ENCODE results near the gene PRKG1. TPM values are rescaled to one million over a fixed set of nuclear protein-coding genes. Genes with fewer than 3 reads are reported as not detected.

Gene PRKG1
- total RNA-seq, 1 donor: 19.5 TPM

DNA sequence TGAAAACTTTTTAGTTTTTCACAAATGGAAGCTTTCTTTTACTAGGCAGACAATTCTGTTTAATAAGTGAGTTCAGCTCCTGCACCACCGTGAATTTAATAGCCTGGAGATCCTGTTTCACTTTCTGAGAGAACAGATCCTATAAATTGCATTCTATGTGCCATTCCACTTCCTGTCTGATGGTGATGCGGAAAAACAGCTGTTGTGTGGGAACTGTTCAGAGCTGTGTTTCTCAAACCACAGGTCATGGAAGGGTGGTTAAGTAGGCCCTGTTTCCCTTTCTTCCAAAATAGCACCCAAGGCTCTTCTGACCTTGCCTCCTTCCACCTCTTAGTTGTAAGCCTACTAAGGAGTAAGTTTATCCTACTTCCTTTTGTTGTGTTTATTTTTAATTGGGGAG lies 1142.6 kb downstream of the PRKG1 start:
- Histone ChIP-seq H3K4me3 (ENCODE audit: insufficient read depth, low read length) (no peak overlapping the region), H3K4me2 (ENCODE audit: insufficient read depth, low read length) (peak overlapping the region; percentile 48), H2AFZ (ENCODE audit: low read length) (peak overlapping the region; percentile 80), H3K4me1 (ENCODE audit: insufficient read depth, low read length) (no peaks in the 10 kb centered on the region), H3K9me3 (ENCODE audit: low read depth, low read length) (no peaks in the 10 kb centered on the region), H3K36me3 (ENCODE audit: insufficient read depth, low read length) (no peaks in the 10 kb centered on the region), H3K27ac (ENCODE audit: low read depth, low read length) (peak overlapping the region; percentile 43), H3K79me2 (ENCODE audit: insufficient read depth, low read length) (no peaks in the 10 kb centered on the region), H4K20me1 (ENCODE audit: insufficient read depth, low read length) (no peaks in the 10 kb centered on the region), H3K27me3 (ENCODE audit: insufficient read depth, low read length) (no peaks in the 10 kb centered on the region)
- no peak for TF ChIP-seq CTCF (IDR thresholded peaks at IDR 0.05; ENCODE audit: extremely low read depth, low read depth, low read length)
- peak; percentile 50 for DNase-seq (ENCODE audit: insufficient read length, low spot score, missing footprints)

- H3K27ac ChIP-seq (ENCODE audit: low read depth, low read length): peak overlapping the region; percentile 43
- H3K27me3 ChIP-seq (ENCODE audit: insufficient read depth, low read length): no peaks in the 10 kb centered on the region
- no peak overlapping the region for H2AFZ ChIP-seq (ENCODE audit: low read length)
- no peak for TF ChIP-seq CTCF (IDR thresholded peaks at IDR 0.05; ENCODE audit: extremely low read depth, low read depth, low read length)
- no peak for DNase-seq (ENCODE audit: insufficient read length, low spot score, missing footprints)
- H3K4me2 ChIP-seq (ENCODE audit: insufficient read depth, low read length): no peak overlapping the region
- no peaks in the 10 kb centered on the region for H4K20me1 ChIP-seq (ENCODE audit: insufficient read depth, low read length)
- no peak overlapping the region for H3K4me3 ChIP-seq (ENCODE audit: insufficient read depth, low read length)
- no peaks in the 10 kb centered on the region for H3K79me2 ChIP-seq (ENCODE audit: insufficient read depth, low read length)
- no peaks in the 10 kb centered on the region for H3K36me3 ChIP-seq (ENCODE audit: insufficient read depth, low read length)
- no peaks in the 10 kb centered on the region for H3K4me1 ChIP-seq (ENCODE audit: insufficient read depth, low read length)
- no peaks in the 10 kb centered on the region for H3K9me3 ChIP-seq (ENCODE audit: low read depth, low read length)
Measured at GRCh38 chr10:52217531-52217930, 1143.2 kb downstream of the PRKG1 start.

DNA sequence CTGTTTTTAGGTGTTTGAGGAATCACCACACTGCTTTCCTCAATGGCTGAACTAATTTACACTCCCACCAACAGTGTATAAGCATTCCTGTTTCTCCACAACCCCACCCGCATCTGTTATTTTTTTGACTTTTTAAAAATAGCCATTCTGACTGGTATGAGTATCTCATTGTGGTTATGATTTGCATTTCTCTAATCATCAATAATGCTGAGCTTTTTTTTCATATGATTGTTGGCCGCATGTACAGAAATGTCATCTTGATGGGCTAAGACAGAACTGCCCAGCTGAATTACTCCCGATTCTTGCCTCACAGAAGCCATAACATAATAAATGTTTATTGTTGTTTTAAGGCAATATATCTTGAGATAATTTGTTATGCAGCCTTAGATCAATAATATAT lies 1146.7 kb downstream of the PRKG1 start:
- H3K9me3 ChIP-seq (ENCODE audit: low read depth, low read length): no peaks in the 10 kb centered on the region
- H2AFZ ChIP-seq (ENCODE audit: low read length): no peak overlapping the region
- no peak overlapping the region for H3K27ac ChIP-seq (ENCODE audit: low read depth, low read length)
- no peak overlapping the region for H3K4me3 ChIP-seq (ENCODE audit: insufficient read depth, low read length)
- no peak overlapping the region for H3K4me2 ChIP-seq (ENCODE audit: insufficient read depth, low read length)
- no peaks in the 10 kb centered on the region for H4K20me1 ChIP-seq (ENCODE audit: insufficient read depth, low read length)
- TF ChIP-seq CTCF (IDR thresholded peaks at IDR 0.05; ENCODE audit: extremely low read depth, low read depth, low read length): no peak
- no peaks in the 10 kb centered on the region for H3K4me1 ChIP-seq (ENCODE audit: insufficient read depth, low read length)
- no peaks in the 10 kb centered on the region for H3K79me2 ChIP-seq (ENCODE audit: insufficient read depth, low read length)
- no peaks in the 10 kb centered on the region for H3K27me3 ChIP-seq (ENCODE audit: insufficient read depth, low read length)
- no peak for DNase-seq (ENCODE audit: insufficient read length, low spot score, missing footprints)
- H3K36me3 ChIP-seq (ENCODE audit: insufficient read depth, low read length): no peaks in the 10 kb centered on the region

- Histone ChIP-seq H3K4me3 (ENCODE audit: insufficient read depth, low read length) (no peak overlapping the region), H3K27me3 (ENCODE audit: insufficient read depth, low read length) (no peaks in the 10 kb centered on the region), H3K27ac (ENCODE audit: low read depth, low read length) (no peak overlapping the region), H3K4me1 (ENCODE audit: insufficient read depth, low read length) (peaks cover 4% of the 10 kb centered on the region), H2AFZ (ENCODE audit: low read length) (no peak overlapping the region), H3K36me3 (ENCODE audit: insufficient read depth, low read length) (no peaks in the 10 kb centered on the region), H3K79me2 (ENCODE audit: insufficient read depth, low read length) (no peaks in the 10 kb centered on the region), H3K4me2 (ENCODE audit: insufficient read depth, low read length) (no peak overlapping the region), H3K9me3 (ENCODE audit: low read depth, low read length) (no peaks in the 10 kb centered on the region), H4K20me1 (ENCODE audit: insufficient read depth, low read length) (no peaks in the 10 kb centered on the region)
- DNase-seq (ENCODE audit: insufficient read length, low spot score, missing footprints): no peak
- TF ChIP-seq CTCF (IDR thresholded peaks at IDR 0.05; ENCODE audit: extremely low read depth, low read depth, low read length): no peak
Measured at GRCh38 chr10:52221923-52222322, 1147.6 kb downstream of the PRKG1 start.
